ENCODE measurements around the gene LRRC51. TPM values are rescaled to one million over a fixed set of nuclear protein-coding genes. Genes with fewer than 3 reads are reported as not detected.

LRRC51 gene
- total RNA-seq, 2 experiments from 2014 or later: 8.3 to 8.5 TPM

DNA sequence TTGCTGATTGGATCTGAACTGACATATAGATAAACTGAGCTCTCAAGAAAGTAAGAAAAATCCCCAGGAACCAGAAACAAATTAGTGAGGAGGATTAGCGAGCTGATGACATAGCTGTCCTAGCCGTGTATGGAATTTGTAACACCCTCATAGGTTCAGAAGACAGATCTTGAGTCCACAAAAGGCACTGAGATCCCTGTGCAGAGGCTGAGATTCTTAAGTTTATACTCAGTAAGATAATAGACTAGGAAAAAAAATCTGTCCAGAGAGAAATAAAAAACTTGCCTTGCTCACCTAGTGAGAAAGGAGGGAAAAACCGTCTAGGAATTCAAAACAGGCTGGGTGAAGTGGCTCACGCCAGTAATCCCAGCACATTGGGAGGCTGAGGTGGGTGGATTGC is 4.9 kb upstream of the LRRC51 start:
- peaks cover 27% of the 10 kb centered on the region for H3K4me1 Mint-ChIP-seq (ENCODE audit: low read depth)
- H3K4me3 Mint-ChIP-seq: no peak overlapping the region
- no peak for DNase-seq
- ChIA-PET POLR2A (no interaction called here), CTCF (interaction anchor here (1.1 to 1.7 kb wide), 5 partner anchors 17 to 355 kb away, joined by 3 to 6 read pairs (median 4); no protein-coding TSS in a partner anchor)
- no peak overlapping the region for H3K27ac Mint-ChIP-seq
- intact Hi-C loops (cut with micrococcal nuclease): no loop called here
- H3K27me3 Mint-ChIP-seq: no peaks in the 10 kb centered on the region
- peaks cover 7% of the 10 kb centered on the region for H3K36me3 Mint-ChIP-seq
- H3K9me3 Mint-ChIP-seq: no peaks in the 10 kb centered on the region

- Mint-ChIP-seq H3K4me3 (peak overlapping the region; percentile 92), H3K4me1 (ENCODE audit: low read depth) (peaks cover 31% of the 10 kb centered on the region), H3K9me3 (no peaks in the 10 kb centered on the region), H3K36me3 (peaks cover 7% of the 10 kb centered on the region), H3K27me3 (no peaks in the 10 kb centered on the region), H3K27ac (no peak overlapping the region)
- intact Hi-C loops (cut with micrococcal nuclease): no loop called here
- ChIA-PET POLR2A (interaction anchor here (1.6 kb wide), 1 partner anchor 38 kb away, joined by 5 read pairs; no protein-coding TSS in a partner anchor), CTCF (interaction anchor here (1.2 to 4.1 kb wide), 4 partner anchors 10 to 53 kb away, joined by 3 to 26 read pairs (median 8); no protein-coding TSS in a partner anchor)
- DNase-seq: no peak
These were observed 2.2 kb upstream of the LRRC51 start for GRCh38 chr11:72078477-72078876.

GRCh38 chr11:72079819-72080325 is 778 bp upstream of the LRRC51 start:
- H3K36me3 Mint-ChIP-seq: peaks cover 7% of the 10 kb centered on the region
- H3K27me3 Mint-ChIP-seq: no peaks in the 10 kb centered on the region
- H3K4me3 Mint-ChIP-seq: peak overlapping the region; percentile 92
- H3K27ac Mint-ChIP-seq: peak overlapping the region; percentile 96
- ChIA-PET CTCF (interaction anchor here (0.5 to 4.1 kb wide), 3 partner anchors 12 to 54 kb away, joined by 3 to 26 read pairs (median 7); no protein-coding TSS in a partner anchor), POLR2A (interaction anchor here (0.6 kb wide), 1 partner anchor 22 kb away, joined by 3 read pairs; no protein-coding TSS in a partner anchor)
- no peak for DNase-seq
- H3K9me3 Mint-ChIP-seq: no peaks in the 10 kb centered on the region
- intact Hi-C loops (cut with micrococcal nuclease): loop anchor here (1.0 kb wide), 6 partner anchors 23 to 293 kb away; partner anchors contain the start of genes ANAPC15, LAMTOR1 and XNDC1N
- peaks cover 31% of the 10 kb centered on the region for H3K4me1 Mint-ChIP-seq (ENCODE audit: low read depth)

DNA sequence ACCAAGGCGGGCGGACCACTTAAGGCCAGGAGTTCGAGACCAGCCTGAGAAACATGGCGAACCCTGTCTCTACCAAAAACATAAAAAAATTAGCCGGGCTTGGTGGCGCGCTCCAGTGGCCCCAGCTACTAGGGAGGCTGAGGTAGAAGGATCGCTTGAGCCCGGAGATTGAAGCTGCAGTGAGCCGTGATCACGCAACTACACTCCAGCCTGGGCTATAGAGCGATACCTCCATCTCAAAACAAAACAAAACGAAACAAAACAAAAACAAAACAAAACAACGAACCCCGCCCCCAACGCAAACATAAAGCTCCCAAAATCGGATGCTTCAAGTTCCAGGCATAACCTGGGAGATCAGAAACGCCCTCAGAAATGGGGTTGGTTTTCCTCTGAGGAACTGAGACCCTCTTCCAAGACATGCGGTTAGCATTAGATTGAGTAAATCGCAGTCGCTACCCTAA is 564 bp downstream of the LRRC51 start:
- no peak for DNase-seq
- ChIA-PET POLR2A (interaction anchor here (0.6 to 1.4 kb wide), 4 partner anchors 10 to 133 kb away, joined by 3 to 7 read pairs (median 4); partner anchors contain the start of gene ANAPC15), CTCF (interaction anchor here (0.9 to 2.0 kb wide), 4 partner anchors 10 to 63 kb away, joined by 3 to 19 read pairs (median 8); no protein-coding TSS in a partner anchor)
- Mint-ChIP-seq H3K27ac (peak overlapping the region; percentile 96), H3K9me3 (no peaks in the 10 kb centered on the region), H3K36me3 (peaks cover 2% of the 10 kb centered on the region), H3K4me1 (ENCODE audit: low read depth) (peaks cover 35% of the 10 kb centered on the region), H3K27me3 (no peaks in the 10 kb centered on the region), H3K4me3 (peak overlapping the region; percentile 92)
- intact Hi-C loops (cut with micrococcal nuclease): no loop called here

- Mint-ChIP-seq H3K4me3 (peak overlapping the region; percentile 92), H3K9me3 (no peaks in the 10 kb centered on the region), H3K4me1 (ENCODE audit: low read depth) (peaks cover 36% of the 10 kb centered on the region), H3K27ac (peak overlapping the region; percentile 60), H3K27me3 (no peaks in the 10 kb centered on the region), H3K36me3 (peaks cover 2% of the 10 kb centered on the region)
- DNase-seq: no peak
- intact Hi-C loops (cut with micrococcal nuclease): no loop called here
- ChIA-PET POLR2A (interaction anchor here (1.2 to 1.4 kb wide), 3 partner anchors 9 to 42 kb away, joined by 3 to 7 read pairs (median 3); partner anchors contain the start of gene ANAPC15), CTCF (interaction anchor here (0.9 to 2.0 kb wide), 6 partner anchors 9 to 62 kb away, joined by 3 to 19 read pairs (median 4); no protein-coding TSS in a partner anchor)
These were observed 1.3 kb downstream of the LRRC51 start for GRCh38 chr11:72081821-72082453.

DNA sequence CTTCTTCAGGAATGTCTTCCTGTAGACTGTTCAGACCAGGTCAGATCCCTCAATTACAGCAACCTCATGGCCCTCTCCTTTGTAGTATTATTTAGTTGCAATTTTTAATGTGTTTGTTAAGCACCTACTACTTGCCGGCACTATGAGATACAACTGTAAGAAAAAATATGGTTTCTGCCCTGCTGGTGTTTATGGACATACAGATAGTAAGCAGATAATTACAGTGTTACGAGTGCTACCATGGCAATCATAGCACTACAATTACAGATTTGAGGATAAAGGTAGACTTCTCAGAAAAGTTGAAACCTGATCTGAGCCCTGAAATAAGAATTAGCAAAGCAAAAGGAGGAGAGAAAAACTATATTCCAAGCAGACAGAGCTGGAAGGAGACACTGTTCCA is 2.8 kb downstream of the LRRC51 start:
- Mint-ChIP-seq H3K36me3 (peaks cover 2% of the 10 kb centered on the region), H3K4me1 (ENCODE audit: low read depth) (peaks cover 32% of the 10 kb centered on the region), H3K4me3 (no peak overlapping the region), H3K27me3 (no peaks in the 10 kb centered on the region), H3K27ac (no peak overlapping the region), H3K9me3 (no peaks in the 10 kb centered on the region)
- ChIA-PET CTCF (interaction anchor here (5.7 kb wide), 1 partner anchor 58 kb away, joined by 40 read pairs; no protein-coding TSS in a partner anchor), POLR2A (no interaction called here)
- no peak for DNase-seq
- intact Hi-C loops (cut with micrococcal nuclease): no loop called here

GRCh38 chr11:72084076-72084475 is 3.4 kb downstream of the LRRC51 start:
- CTCF ChIA-PET: interaction anchor here (5.7 kb wide), 1 partner anchor 59 kb away, joined by 40 read pairs; no protein-coding TSS in a partner anchor
- H3K27ac Mint-ChIP-seq: no peak overlapping the region

GRCh38 chr11:72084965-72085364 is 4.3 kb downstream of the LRRC51 start:
- H3K4me1 Mint-ChIP-seq (ENCODE audit: low read depth): peaks cover 25% of the 10 kb centered on the region
- no peak for DNase-seq
- H3K27ac Mint-ChIP-seq: no peak overlapping the region
- no peaks in the 10 kb centered on the region for H3K9me3 Mint-ChIP-seq
- no peak overlapping the region for H3K4me3 Mint-ChIP-seq
- peaks cover 2% of the 10 kb centered on the region for H3K36me3 Mint-ChIP-seq
- POLR2A ChIA-PET: no interaction called here
- no peaks in the 10 kb centered on the region for H3K27me3 Mint-ChIP-seq
- CTCF ChIA-PET: interaction anchor here (2.4 to 5.7 kb wide), 2 partner anchors 59 kb away, joined by 14 to 40 read pairs; no protein-coding TSS in a partner anchor
- intact Hi-C loops (cut with micrococcal nuclease): no loop called here

More at GRCh38 chr11:72084076-72084475, 3.4 kb downstream of the LRRC51 start:
- POLR2A ChIA-PET: no interaction called here
- H3K27me3 Mint-ChIP-seq: no peaks in the 10 kb centered on the region
- H3K36me3 Mint-ChIP-seq: peaks cover 2% of the 10 kb centered on the region
- peaks cover 26% of the 10 kb centered on the region for H3K4me1 Mint-ChIP-seq (ENCODE audit: low read depth)
- intact Hi-C loops (cut with micrococcal nuclease): no loop called here
- no peak for DNase-seq
- no peaks in the 10 kb centered on the region for H3K9me3 Mint-ChIP-seq
- H3K4me3 Mint-ChIP-seq: no peak overlapping the region

GRCh38 chr11:72085621-72086351 is 5.1 kb downstream of the LRRC51 start:
- Mint-ChIP-seq H3K4me1 (ENCODE audit: low read depth) (peaks cover 23% of the 10 kb centered on the region), H3K27ac (peak overlapping the region; percentile 1), H3K4me3 (no peak overlapping the region), H3K27me3 (no peaks in the 10 kb centered on the region), H3K36me3 (no peaks in the 10 kb centered on the region), H3K9me3 (no peaks in the 10 kb centered on the region)
- ChIA-PET POLR2A (no interaction called here), CTCF (interaction anchor here (1.1 to 5.7 kb wide), 3 partner anchors 58 to 109 kb away, joined by 4 to 40 read pairs (median 14); no protein-coding TSS in a partner anchor)
- intact Hi-C loops (cut with micrococcal nuclease): no loop called here
- DNase-seq: no peak

GRCh38 chr11:72088076-72088808 is 7.6 kb downstream of the LRRC51 start:
- Mint-ChIP-seq H3K27ac (peak overlapping the region; percentile 5), H3K9me3 (no peaks in the 10 kb centered on the region), H3K4me3 (no peak overlapping the region), H3K4me1 (ENCODE audit: low read depth) (peaks cover 15% of the 10 kb centered on the region), H3K27me3 (no peaks in the 10 kb centered on the region), H3K36me3 (no peaks in the 10 kb centered on the region)
- no peak for DNase-seq
- POLR2A ChIA-PET: no interaction called here
- CTCF ChIA-PET: interaction anchor here (5.7 kb wide), 1 partner anchor 63 kb away, joined by 40 read pairs; no protein-coding TSS in a partner anchor
- intact Hi-C loops (cut with micrococcal nuclease): no loop called here

DNA sequence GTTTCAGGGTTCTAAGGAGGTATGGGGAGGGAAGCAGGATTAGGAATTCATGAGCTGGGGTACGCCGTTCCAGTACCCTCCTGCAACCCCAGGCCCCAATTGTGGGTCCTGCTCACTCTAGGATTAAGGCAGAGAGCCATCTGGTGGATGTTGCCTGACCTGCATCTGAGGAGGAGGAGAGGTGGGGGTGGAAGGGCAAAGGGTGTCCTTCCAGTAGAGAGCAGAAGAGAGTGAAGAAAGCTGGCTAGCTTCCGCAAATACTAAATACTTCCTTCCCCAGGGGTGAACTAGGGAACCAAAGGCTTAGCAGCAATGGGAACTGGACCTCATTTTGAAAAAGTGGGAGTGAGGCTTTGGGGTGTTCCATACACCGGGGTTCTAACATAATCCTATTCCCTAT is 10.6 kb downstream of the LRRC51 start:
- H3K27me3 Mint-ChIP-seq: no peaks in the 10 kb centered on the region
- H3K4me1 Mint-ChIP-seq (ENCODE audit: low read depth): peaks cover 9% of the 10 kb centered on the region
- H3K36me3 Mint-ChIP-seq: peaks cover 7% of the 10 kb centered on the region
- POLR2A ChIA-PET: interaction anchor here (1.5 kb wide), 1 partner anchor 9 kb away, joined by 7 read pairs; no protein-coding TSS in a partner anchor
- H3K27ac Mint-ChIP-seq: no peak overlapping the region
- CTCF ChIA-PET: interaction anchor here (0.6 to 5.1 kb wide), 25 partner anchors 9 to 340 kb away, joined by 3 to 179 read pairs (median 6); partner anchors contain the start of genes ANAPC15, LAMTOR1 and TOMT
- peak; percentile 76 for DNase-seq
- H3K9me3 Mint-ChIP-seq: no peaks in the 10 kb centered on the region
- intact Hi-C loops (cut with micrococcal nuclease): loop anchor here (1.0 kb wide), 2 partner anchors 66 to 114 kb away; no protein-coding TSS in a partner anchor
- no peak overlapping the region for H3K4me3 Mint-ChIP-seq

All from activated CD4-positive, alpha-beta memory T cell treated with anti-CD3 and anti-CD28 coated beads for 36 hours (primary cell).